ENCODE results near the gene EGFL7. TPM values are rescaled to one million over a fixed set of nuclear protein-coding genes. Genes with fewer than 3 reads are reported as not detected.

EGFL7 gene
- total RNA-seq: 450 and 500 TPM in 2 replicates

DNA sequence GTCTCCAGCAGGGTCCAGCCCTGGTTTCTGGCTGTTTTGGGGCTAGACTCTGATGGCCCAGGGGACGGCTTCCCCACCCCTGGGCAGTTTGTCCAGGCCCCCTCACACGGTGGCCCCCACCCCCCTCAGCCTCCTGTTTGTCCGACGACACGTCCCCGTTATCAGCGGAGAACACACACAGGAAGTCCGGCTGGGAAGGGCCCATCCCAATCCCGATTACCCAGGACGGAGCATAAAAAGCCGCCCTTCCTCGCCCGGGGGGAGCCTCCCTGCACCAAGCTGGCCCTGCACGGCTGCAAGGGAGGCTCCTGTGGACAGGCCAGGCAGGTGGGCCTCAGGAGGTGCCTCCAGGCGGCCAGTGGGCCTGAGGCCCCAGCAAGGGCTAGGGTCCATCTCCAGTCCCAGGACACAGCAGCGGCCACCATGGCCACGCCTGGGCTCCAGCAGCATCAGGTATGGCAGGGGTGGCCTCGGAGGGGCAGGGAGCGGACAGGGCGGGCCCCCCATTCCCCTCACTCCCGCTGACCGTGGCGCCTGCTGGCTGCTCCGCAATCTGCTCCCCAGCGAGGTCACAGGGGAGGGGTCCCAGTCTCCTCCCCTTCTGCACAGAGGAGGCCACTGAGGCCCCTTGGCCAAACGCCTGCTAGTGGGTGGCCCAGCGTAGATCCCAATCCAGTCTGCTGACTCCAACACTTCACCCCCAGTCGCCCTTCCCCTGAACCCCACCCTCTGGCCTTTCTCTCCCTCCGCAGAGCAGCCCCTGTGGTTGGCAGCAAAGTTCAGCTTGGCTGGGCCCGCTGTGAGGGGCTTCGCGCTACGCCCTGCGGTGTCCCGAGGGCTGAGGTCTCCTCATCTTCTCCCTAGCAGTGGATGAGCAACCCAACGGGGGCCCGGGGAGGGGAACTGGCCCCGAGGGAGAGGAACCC lies at the start of gene EGFL7:
TSS of gene EGFL7 (plus strand) at position 261 of the 926 bp plus-strand sequence. CDS start 5,367 bp downstream, outside the sequence.
- peak; percentile 81 for DNase-seq (ENCODE audit: low read depth, low spot score)

DNA sequence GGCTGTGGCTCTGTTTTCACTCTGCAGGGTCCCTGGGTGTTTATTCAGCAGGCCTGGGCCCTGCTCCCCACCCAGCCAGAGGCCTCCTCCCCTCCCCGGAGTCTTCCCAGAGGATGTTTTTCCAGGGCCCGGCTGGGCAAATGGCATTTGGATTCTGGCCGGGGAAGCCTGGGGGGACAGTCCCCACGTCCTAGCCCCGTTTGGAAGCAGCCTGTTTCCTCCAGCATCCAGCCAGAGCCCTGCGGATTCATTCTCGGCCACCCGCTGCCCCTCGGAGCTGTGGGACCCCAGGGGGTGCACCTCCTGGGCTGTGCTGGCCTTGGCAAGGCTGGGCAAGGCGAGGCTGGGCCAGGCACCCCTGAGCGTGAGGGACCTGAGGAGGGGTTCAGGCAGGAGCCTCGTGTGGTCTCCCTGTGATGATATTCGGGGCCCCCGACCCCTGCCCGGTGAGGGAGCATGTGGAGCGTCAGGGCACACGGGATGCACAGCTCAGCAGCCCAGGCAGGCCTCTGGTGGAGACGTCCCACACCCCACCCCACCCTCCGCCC lies 48.8 kb upstream of the EGFL7 start:
- DNase-seq (ENCODE audit: low read depth, low spot score): no peak

DNA sequence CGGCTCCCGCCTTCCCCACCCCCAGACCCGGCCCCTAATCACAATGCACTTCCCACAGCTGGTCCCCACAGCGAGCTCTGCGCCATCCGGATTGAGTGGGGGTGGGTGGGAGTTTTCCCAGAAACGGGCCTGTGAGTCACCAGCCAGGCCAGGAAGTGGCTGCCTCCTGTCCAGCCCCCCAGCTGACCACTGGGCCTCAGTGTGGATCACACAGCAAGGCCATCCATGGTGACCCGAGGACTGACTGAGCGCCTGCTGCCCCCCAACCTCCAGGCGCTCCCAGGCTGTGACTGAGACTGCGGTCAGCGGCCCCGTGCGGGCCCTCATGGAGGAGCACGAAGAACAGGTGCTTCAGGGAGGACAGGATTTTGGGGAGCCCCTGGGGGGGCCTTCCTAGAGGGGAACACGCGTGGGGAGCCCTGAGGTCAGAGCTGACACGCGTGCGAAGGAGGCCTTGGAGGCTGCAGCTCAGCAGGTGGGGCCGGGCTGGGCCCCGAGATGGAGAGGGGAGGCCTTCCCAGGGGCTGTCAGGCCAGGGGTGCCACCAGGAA lies 48.3 kb upstream of the EGFL7 start:
- peak; percentile 90 for DNase-seq (ENCODE audit: low read depth, low spot score)

DNA sequence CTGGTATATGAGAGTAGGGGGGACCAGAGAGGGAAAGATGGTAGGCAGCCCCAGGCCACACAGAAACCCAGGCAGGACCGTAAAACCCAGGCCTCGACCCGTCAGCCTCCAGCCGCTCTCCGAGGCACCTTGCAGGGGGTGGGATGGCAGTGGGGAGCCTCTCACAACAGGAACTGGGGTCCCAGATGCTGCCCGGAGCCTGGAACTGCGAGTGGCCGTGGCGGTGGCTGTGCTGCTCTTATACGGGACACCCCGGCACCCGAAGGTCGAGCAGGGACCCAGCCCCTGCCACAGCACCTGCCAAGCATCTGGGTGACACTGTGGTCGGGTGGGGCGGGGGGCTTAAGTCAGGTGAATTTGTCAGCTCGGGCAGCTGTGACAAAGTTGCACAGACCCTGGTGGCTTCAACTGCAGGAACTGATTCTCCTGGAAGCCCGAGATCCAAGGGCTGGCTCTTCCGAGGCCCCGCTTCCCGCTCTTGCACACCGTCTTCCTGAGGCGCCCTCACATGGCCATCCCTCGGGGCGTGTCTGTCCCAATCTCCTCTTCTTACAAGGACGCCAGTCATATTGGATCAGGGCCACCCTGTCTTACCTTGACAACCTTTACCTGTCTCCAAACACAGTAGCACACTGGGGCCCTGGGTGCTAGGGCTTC lies 47.6 kb upstream of the EGFL7 start:
- DNase-seq (ENCODE audit: low read depth, low spot score): no peak

DNA sequence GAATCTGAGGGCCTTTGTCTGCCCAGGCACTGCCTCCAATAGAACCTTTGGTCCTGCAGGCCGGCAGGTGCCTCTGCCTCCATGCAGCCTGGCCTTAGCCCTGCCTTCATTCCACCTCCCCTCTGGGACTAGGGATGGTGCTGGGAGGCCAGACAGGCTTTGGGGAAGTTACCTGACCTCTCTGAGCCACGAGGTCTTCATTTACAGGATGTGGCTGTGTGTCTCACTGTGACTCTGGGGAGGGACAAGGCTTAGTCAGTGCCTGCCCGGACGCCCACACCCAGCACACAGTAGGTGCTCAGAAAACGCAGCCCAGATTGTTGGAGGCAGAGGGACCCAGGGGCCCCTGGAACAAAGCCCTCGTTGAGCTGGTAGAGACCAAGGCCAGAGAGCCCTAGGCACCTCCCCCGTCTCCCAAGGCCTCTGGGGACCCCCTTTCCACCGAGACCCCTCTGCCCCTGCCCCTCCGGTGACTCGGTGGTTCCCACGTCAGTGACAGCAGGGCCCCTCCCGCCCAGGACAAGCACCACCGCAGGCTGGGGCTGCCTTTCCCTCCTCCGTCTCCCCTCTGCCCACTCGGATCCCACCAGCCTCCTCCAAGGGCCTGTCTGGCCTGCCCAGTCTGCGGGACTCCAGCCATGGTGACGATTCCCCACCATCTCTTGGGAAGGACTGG lies 46.9 kb upstream of the EGFL7 start:
- no peak for DNase-seq (ENCODE audit: low read depth, low spot score)

DNA sequence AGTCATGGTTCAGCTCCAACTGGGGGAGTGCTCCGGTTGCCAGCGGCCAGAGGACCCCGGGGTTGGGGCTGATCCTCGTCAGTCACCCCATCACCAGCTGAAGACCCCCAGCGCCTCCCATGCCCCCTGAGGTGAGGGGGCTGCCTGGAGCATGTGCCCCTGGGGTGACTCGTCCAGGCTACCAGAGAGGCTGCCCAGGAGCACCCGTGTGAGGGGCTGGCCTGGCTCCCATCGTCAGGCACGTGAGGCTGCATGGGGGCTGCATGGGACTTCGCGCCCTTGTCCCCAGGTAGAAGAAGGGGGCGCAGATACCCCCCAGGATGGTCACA lies 46.4 kb upstream of the EGFL7 start:
- no peak for DNase-seq (ENCODE audit: low read depth, low spot score)

DNA sequence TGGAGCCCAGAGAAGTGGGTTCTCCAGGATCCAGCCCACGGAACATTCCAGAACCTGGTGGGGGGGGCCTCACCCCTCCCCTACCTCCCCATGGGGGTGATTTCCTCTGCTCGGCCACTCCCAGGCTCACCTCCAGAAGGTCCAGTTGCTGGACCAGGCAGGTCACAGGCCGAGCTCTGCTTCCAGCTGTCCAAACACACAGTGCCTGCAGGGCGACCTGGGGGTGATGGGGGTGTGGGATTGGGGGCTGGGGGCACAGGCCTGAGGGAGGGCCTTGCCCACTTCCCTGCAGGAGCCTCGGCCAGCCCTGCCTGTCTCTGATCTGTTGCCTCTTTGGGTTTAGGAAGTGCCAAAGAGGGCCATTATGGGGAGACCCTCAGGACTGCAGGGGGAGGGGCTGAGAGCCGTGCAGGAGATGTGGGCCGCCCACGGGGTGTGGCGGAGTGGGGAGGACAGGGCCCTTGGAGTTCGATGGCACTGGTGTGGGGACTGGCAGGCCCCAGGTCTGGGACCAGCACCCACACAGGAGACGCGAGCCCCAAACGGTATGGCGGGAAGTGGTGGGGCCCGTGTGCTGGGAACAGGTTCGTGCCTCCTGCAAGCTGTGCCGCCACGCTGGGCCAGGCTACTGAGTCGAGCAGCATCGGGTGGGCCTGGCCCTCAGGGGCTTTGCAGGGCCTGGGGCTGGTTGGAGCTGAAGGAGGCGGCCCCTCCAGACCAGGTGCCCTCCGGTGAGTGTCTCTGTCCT lies 45.6 kb upstream of the EGFL7 start:
- no peak for DNase-seq (ENCODE audit: low read depth, low spot score)

DNA sequence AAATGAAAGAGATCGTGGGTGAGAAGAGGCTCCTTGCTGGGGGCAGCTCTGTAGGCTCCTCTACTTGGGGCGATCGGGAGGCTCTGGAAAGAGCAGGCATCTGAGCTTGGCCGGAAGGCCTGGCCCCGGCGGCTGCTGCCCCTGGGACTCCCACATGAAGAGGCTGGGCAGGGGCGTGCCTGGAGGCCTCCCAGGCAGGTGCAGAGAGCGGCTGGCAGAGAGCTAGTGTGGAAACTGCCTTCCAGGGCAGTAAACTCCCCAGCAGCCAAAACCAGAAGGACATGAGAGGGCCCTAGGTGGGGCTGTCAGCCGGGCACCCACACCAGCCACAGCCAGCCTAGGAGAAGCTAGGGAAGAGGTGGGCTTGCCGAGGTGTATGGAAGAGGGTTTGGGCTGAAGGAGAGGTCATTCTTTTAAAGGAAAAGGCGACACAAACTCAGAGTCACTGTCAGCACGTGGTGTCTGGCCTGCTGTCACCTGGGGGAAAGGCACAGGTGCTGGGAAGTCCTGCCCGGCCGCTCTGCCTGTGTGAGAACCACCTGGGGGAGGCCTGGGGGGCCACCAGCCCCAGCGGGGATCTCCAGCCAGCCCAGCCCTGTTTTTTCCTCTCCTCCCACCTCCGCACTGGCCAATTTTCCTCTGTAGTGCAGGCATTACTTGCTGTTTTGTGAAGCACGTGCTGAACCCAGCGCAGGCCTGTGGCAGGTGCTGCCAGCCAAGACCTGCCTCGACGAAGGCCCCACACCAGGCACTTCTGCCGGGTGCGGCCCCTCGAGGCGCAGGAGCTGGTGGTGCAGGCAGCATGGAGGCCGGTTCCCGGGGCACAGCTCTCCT lies 44.8 kb upstream of the EGFL7 start:
- no peak for DNase-seq (ENCODE audit: low read depth, low spot score)

DNA sequence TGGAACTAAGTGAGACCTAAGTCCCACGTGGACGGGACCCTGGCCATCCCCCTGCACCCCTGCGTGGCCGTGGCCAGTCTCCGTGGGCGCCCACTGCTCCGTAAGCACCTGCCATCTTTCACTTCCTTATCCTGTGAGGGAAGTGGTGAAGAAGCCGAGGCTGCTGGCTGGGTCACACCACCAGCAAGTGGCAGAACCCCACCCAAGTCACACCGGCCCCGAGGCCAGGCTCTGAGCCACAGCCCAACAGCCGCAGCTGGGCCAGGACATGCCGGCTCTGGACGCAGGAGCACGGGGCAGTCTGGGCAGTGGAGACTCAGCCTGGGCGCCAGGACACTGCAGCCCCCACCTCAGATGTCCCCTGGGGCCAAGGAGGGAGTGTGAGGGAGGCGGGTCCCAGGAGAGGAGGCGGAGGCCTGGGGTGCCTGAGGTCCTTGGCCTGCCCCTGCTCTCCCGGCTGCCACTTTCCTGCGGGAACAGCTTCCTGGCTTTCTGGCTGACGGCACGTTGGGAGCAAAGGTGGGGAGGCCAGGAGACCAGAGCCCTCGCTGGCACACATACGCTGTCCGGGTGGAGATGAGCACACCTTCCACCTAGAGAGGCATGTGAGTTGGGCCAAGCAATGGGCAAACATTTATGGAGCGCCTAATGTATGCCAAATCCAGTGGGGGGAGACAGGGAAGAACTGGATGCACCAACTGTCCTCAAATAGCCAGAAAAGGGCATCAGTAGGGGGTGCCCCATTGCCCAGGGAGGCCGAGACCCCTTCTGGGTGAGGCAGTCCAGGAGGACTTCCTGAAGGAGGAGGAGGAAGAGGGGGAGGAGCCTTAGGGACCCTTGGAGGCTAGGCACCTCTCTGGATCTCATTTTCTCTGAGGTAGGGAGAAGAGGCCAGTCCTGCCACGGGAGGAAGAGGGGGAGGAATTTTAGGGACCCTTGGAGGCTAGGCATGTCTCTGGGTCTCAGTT lies 43.9 kb upstream of the EGFL7 start:
- no peak for DNase-seq (ENCODE audit: low read depth, low spot score)

DNA sequence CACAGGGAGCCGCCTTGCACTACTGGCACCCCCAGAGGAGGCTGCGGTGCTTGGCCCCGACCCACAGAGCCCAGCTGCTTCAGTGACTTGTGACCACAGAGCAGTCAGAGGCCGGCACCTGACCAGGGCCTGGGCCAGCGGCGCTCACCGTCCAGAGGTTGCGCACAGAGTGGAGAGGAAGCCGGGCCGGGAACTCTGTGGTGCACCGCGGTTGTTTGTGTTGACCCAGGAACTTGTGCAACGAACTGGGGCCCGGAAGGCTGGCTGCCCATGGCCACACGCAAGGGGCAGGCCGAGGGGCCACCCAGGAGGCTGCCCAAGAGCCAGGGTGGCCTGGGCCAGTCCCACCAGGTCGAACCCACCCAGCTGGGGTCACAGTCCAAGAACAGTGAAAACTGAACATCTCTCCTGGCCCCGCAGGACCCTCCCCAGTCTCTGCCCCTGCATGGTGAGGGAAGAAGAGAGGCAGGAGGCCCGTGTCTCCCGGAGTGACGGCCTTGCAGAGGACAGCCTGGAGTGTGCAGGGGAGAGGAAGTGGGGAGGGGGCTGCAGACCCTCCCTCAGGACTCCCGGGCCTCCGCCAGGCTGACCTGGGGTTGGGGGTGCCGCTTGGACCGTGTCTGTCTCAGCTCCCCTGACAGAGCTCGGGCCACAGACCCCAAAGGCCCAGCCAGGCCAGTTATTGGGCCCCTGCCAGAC lies 42.8 kb upstream of the EGFL7 start:
- DNase-seq (ENCODE audit: low read depth, low spot score): no peak

DNA sequence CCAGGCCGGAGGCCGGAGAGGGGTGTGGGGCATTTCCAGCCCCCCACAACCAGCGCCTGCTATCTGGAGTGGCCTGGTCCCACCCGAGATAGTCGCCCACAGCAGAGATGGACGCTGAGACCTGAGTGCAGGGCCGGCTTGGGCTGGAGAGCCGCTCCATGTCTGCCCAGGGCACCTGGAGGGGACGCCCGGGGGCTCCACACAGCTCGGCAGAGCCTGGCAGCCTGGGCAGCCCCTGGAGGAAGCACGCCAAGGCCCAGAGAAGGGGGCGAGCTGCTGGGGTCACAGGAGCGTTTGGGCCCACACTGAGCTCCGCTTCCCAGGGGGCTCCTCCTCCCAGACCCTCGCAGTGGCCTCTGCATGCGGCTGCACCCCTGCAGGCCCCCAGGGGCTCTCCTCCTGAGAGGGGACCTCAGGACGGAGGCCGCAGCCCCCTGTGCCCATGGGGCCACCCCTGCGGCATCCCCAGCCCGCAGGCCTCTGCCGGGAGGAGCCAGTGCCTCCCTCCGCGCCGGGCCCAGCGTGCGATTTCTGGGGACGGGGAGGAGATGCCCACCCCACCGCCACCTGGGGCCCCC lies 42.2 kb upstream of the EGFL7 start:
- DNase-seq (ENCODE audit: low read depth, low spot score): no peak

DNA sequence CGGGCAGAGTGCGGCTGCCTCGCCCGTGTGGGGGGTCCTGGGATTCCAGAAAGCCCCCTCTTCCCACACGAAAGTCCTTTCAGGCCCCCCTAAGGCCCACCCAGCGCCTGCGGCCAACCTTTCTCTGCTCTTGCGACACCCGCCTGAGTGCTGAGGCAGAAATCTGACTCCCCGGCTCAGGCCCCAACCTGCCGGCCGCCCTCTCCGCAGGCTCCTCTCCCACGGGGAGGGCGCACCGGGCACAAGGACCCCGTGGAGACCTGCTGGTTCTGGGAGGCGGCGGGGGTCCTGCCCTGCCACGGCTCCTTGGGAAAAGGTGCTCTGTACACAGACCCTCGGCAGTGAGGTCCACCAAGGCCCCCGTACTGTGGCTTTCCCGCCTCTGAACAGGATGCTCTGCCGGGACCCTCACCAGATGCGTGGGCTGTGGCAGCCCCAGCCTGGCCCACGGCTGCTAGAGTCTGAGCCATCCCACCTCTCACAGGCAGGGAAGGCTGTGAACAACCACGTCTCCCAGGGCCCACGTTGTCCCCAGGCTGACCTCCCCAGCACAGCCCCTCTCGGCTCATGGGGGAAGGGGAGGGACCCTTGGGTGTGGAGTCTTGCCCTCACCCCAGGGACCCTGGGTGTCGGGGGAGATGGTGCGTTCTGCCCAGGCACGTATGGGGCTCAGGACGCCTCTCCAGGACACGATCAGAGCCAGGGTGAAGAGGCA lies 41.5 kb upstream of the EGFL7 start:
- DNase-seq (ENCODE audit: low read depth, low spot score): no peak

DNA sequence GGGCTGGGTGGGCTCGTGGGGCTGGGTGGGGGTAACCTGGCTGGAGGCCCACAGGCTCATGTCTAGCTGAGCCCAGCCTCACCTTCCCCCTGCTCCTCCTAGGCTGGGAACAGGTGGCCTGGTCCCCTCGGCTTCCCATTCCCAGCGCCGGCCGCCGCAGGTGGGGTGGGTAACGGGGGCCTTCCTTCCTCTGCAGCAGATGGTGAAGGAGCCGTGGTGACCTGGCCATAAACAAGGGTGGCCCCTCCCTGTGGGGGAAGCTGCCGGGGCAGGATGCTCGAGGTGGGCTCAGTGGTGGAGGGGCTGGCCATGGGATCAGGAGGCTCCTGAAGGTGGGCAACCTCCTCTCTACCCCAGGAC lies 41.0 kb upstream of the EGFL7 start:
- no peak for DNase-seq (ENCODE audit: low read depth, low spot score)

DNA sequence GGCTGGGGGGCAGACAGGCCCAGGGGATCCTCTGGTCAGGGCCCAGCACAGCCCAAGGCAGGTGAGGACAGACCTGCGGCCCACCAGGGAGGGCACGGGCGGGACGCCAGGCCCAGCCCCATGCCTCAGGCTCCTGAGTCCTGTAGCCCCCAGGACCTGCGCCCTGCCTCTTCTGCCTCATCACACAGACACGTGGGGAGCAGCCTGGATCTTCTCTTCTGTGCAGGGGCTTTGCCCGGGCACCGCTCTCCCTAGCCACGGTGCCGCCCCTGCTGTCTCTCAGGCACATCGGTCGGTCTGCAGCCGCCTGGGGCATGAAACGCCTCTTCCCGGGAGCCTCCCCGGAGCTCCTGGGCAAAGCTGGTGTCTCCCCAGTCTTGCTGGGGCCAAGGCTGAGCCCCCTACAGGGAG lies 40.2 kb upstream of the EGFL7 start:
- DNase-seq (ENCODE audit: low read depth, low spot score): no peak

DNA sequence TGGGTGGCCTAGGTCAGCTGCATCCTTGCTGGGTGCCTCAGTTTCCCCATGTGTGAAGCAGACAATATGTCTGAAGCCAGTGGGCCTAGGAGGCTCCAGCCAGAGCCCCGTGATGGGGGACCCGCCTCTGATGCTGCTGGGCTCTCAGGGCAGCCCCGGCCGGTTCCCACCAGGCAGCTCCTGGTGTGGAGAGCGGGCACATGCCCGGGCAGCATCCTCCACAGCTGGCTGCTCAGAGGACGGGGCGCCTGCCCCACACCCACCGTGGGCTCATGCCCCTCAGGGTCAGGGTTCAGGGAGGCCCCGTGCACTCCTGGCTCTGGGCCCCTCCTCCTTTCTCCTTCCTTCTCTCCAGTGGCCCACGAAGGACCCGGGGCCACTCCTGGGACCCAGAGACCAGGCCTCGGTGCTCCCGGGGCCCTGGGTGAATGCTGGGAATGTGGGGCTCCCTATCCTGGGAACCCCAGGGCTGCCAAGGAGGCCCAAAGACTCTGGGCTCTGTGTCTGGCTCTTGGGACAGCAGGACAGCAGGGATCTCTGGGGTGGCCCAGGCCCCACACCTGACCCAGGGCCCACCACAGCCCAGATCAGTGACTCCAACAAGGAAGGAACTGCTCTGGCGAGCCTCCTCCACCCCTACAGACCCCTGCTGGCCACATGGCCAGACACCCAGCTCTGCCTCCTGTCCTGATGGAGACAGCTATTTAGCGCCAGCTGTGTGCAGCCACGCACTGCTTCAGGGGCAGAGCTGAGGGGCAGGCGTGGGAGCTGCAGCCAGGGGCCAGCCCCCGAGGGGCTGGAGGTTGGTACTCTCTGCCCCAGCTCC lies 39.5 kb upstream of the EGFL7 start:
- no peak for DNase-seq (ENCODE audit: low read depth, low spot score)

DNA sequence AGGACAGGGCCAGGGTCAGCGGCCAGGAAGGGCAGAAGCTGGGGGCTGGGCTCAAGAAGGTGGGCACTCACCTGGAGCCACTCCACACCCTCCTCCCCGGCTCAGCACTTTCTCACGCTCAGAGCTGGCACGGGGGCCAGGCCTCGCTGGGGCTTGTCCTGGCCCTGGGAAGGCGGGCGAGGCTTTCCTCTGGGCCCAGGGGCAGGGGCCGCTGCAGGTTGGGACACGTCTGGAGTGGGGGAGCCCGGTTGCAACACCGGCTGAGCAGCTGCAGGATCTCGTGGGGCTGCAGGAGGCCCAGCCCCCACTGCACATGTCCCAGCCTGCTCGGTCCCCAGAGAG lies 38.9 kb upstream of the EGFL7 start:
- DNase-seq (ENCODE audit: low read depth, low spot score): no peak
